ENCODE measurements around the gene SIGLEC7. TPM values are rescaled to one million over a fixed set of nuclear protein-coding genes. Genes with fewer than 3 reads are reported as not detected.

SIGLEC7 gene
- total RNA-seq, 1 experiment from 2014 or later = not detected

DNA sequence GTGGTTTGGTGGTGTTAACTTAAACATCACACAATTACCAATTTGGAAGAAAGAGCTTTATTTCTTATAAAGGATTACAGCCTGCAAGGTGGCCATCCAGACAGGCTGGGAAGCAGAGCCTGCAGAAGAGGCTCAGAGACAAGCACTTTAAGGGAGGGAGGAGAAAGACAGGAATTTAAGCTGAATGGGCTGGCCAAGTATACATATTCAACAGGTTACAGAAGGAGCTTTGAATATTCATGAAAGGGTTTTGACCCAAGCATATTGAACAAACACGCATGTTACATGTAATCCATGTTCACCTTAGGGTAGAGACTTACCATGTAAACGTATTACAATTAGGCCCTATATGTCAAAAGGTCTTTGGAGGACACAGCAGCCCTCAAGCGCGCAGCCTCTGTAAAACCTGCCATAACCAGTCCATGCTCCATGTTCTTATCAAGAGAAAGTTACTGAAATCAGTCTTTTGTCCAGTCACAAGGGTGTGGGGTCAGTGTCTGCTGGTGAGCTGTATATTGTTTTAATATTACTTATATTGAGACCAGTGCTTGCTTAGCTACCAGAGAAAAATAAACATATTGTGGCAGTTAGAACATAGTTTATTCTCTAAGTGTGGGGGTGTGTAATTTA is 19.9 kb downstream of the SIGLEC7 start:
- POLR2A ChIA-PET (ENCODE audit: unreplicated experiment) = no interaction called here
- DNase-seq (no peak), ATAC-seq (no peak)
- Histone ChIP-seq H3K79me2 (ENCODE audit: low read length) (no peaks in the 10 kb centered on the region), H3K4me3 (ENCODE audit: low read length) (no peak overlapping the region), H3K9ac (ENCODE audit: low read length) (no peak overlapping the region), H3K27me3 (ENCODE audit: low read length) (peaks cover 60% of the 10 kb centered on the region), H3K4me1 (ENCODE audit: insufficient read depth, low read length) (no peaks in the 10 kb centered on the region), H3F3A (ENCODE audit: low read length, unreplicated experiment) (no peaks in the 10 kb centered on the region), H2AFZ (ENCODE audit: low read length) (no peak overlapping the region), H3K9me2 (replicated peaks; ENCODE audit: low read length) (no peaks in the 10 kb centered on the region), H3K36me3 (ENCODE audit: low read depth, low read length) (no peaks in the 10 kb centered on the region), H3K27ac (ENCODE audit: low read length) (no peak overlapping the region), H3K4me2 (ENCODE audit: low read length) (no peak overlapping the region), H3K9me3 (ENCODE audit: low read length) (no peaks in the 10 kb centered on the region), H4K20me1 (ENCODE audit: low read length) (no peaks in the 10 kb centered on the region)
- intact Hi-C loops (cut with micrococcal nuclease) = no loop called here
- CTCF ChIA-PET = no interaction called here
- BruUV-seq (replicated peaks) = no TSS peak
- TF ChIP-seq, protein P1, sequence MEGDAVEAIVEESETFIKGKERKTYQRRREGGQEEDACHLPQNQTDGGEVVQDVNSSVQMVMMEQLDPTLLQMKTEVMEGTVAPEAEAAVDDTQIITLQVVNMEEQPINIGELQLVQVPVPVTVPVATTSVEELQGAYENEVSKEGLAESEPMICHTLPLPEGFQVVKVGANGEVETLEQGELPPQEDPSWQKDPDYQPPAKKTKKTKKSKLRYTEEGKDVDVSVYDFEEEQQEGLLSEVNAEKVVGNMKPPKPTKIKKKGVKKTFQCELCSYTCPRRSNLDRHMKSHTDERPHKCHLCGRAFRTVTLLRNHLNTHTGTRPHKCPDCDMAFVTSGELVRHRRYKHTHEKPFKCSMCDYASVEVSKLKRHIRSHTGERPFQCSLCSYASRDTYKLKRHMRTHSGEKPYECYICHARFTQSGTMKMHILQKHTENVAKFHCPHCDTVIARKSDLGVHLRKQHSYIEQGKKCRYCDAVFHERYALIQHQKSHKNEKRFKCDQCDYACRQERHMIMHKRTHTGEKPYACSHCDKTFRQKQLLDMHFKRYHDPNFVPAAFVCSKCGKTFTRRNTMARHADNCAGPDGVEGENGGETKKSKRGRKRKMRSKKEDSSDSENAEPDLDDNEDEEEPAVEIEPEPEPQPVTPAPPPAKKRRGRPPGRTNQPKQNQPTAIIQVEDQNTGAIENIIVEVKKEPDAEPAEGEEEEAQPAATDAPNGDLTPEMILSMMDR (conservative IDR thresholded peaks at IDR 0.05; ENCODE audit: low read depth, low read length) = no peak
- TF ChIP-seq EZH2phosphoT487 (IDR thresholded peaks at IDR 0.05; ENCODE audit: borderline replicate concordance, low read length) (no peak), EZH2 (IDR thresholded peaks at IDR 0.05; ENCODE audit: low read length, unreplicated experiment) (no peak)

DNA sequence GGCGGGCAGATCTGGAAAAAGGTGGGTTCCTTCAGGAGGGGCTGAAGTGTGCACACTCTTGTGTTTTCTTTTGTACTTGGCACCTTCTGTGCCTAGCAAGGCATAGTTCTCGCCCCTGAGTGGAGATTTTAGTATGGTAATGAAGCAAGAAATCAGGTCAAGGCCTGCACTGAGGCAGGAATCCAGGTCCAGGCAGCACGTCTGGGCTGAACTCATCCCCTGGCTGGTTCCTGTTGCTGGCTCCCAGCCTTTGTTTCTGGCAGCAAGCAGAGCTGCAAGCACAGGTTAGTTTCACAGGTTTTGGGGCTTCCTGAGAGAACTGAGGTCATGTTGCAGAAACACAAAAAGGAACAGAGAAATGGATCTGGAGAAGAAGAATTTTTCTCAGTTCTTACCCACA is 21.2 kb downstream of the SIGLEC7 start:
- POLR2A ChIA-PET (ENCODE audit: unreplicated experiment) = no interaction called here
- ATAC-seq = no peak
- Histone ChIP-seq H3K9me3 (ENCODE audit: low read length) (no peaks in the 10 kb centered on the region), H3K9me2 (replicated peaks; ENCODE audit: low read length) (no peaks in the 10 kb centered on the region), H3K4me3 (ENCODE audit: low read length) (no peak overlapping the region), H3F3A (ENCODE audit: low read length, unreplicated experiment) (no peaks in the 10 kb centered on the region), H3K27ac (ENCODE audit: low read length) (no peak overlapping the region), H3K4me2 (ENCODE audit: low read length) (no peak overlapping the region), H3K79me2 (ENCODE audit: low read length) (no peaks in the 10 kb centered on the region), H3K27me3 (ENCODE audit: low read length) (peaks cover 64% of the 10 kb centered on the region), H3K9ac (ENCODE audit: low read length) (no peak overlapping the region), H4K20me1 (ENCODE audit: low read length) (no peaks in the 10 kb centered on the region), H2AFZ (ENCODE audit: low read length) (no peak overlapping the region), H3K4me1 (ENCODE audit: insufficient read depth, low read length) (no peaks in the 10 kb centered on the region), H3K36me3 (ENCODE audit: low read depth, low read length) (no peaks in the 10 kb centered on the region)
- intact Hi-C loops (cut with micrococcal nuclease) = no loop called here
- no TSS peak for BruUV-seq (replicated peaks)
- TF ChIP-seq EZH2phosphoT487 (IDR thresholded peaks at IDR 0.05; ENCODE audit: borderline replicate concordance, low read length) (no peak), EZH2 (IDR thresholded peaks at IDR 0.05; ENCODE audit: low read length, unreplicated experiment) (no peak)
- TF ChIP-seq, protein P1 (conservative IDR thresholded peaks at IDR 0.05; ENCODE audit: low read depth, low read length) = no peak
- CTCF ChIA-PET = no interaction called here
- DNase-seq = no peak

DNA sequence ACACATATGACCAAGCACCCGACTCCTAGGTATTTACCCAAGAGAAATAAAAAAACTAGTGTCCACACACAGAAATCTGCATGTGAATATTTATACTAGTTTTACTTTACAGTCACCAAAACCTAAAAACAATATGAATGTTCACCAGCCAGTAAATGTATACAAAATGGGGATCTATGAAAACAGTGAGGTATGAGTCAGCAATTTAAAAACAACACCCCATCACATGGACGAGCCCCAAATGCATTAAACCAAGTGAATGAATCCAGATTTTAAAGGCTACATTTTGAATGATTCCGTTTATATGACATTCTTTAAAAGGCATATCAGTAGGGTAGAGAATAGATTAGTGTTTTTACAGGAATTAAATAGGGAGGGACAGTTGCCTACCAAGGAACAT is 22.1 kb downstream of the SIGLEC7 start:
- Histone ChIP-seq H3K36me3 (ENCODE audit: low read depth, low read length) (no peaks in the 10 kb centered on the region), H2AFZ (ENCODE audit: low read length) (no peak overlapping the region), H3K79me2 (ENCODE audit: low read length) (no peaks in the 10 kb centered on the region), H3F3A (ENCODE audit: low read length, unreplicated experiment) (no peaks in the 10 kb centered on the region), H3K9me3 (ENCODE audit: low read length) (no peaks in the 10 kb centered on the region), H3K4me1 (ENCODE audit: insufficient read depth, low read length) (no peaks in the 10 kb centered on the region), H3K9ac (ENCODE audit: low read length) (no peak overlapping the region), H3K27me3 (ENCODE audit: low read length) (peaks cover 64% of the 10 kb centered on the region), H3K27ac (ENCODE audit: low read length) (no peak overlapping the region), H3K4me2 (ENCODE audit: low read length) (no peak overlapping the region), H3K4me3 (ENCODE audit: low read length) (no peak overlapping the region), H4K20me1 (ENCODE audit: low read length) (no peaks in the 10 kb centered on the region), H3K9me2 (replicated peaks; ENCODE audit: low read length) (no peaks in the 10 kb centered on the region)
- POLR2A ChIA-PET (ENCODE audit: unreplicated experiment) = no interaction called here
- intact Hi-C loops (cut with micrococcal nuclease) = no loop called here
- CTCF ChIA-PET = no interaction called here
- no peak for TF ChIP-seq EZH2 (IDR thresholded peaks at IDR 0.05; ENCODE audit: low read length, unreplicated experiment)
- no peak for TF ChIP-seq EZH2phosphoT487 (IDR thresholded peaks at IDR 0.05; ENCODE audit: borderline replicate concordance, low read length)
- TF ChIP-seq, protein P1 (conservative IDR thresholded peaks at IDR 0.05; ENCODE audit: low read depth, low read length) = no peak
- BruUV-seq (replicated peaks) = no TSS peak
- no peak for DNase-seq
- no peak for ATAC-seq

Data from PC-3 (cell line).